Measurements from ENCODE around the gene GYS1.

The GYS1 gene

DNA sequence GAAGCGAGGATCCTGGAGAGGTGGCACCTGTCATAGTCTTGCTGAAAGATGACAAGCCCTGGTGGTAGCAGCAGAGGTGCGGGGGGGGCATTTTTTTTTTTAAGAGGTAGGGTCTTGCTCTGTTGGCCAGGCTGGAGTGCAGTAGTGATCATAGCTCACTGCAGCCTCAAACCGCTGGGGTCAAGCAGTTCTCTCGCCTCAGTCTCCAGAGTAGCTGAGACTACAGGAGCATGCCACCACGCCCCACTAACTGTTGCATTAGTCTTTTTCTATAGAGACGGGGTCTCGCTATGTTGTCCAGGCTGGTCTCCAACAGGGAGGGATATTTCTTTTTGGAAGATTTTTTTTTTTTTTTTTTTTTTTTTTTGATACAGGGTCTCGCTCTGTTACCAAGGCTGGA lies 35.1 kb downstream of the GYS1 start:
- H3K27me3 ChIP-seq (ENCODE audit: control insufficient read depth, insufficient read depth, low read length), result no peaks in the 10 kb centered on the region
- no peaks in the 10 kb centered on the region for H3K9me3 ChIP-seq (ENCODE audit: control insufficient read depth, low read depth, low read length)
- H3K9ac ChIP-seq (ENCODE audit: low read length), result no peak overlapping the region
- H3K36me3 ChIP-seq (ENCODE audit: control insufficient read depth, low read depth, low read length), result peaks cover 6% of the 10 kb centered on the region
- H3K4me3 ChIP-seq (ENCODE audit: low read length), result no peak overlapping the region
- no peaks in the 10 kb centered on the region for H3K4me1 ChIP-seq (ENCODE audit: control insufficient read depth, low read depth, low read length)
- H3K27ac ChIP-seq (ENCODE audit: low read length), result no peak overlapping the region

DNA sequence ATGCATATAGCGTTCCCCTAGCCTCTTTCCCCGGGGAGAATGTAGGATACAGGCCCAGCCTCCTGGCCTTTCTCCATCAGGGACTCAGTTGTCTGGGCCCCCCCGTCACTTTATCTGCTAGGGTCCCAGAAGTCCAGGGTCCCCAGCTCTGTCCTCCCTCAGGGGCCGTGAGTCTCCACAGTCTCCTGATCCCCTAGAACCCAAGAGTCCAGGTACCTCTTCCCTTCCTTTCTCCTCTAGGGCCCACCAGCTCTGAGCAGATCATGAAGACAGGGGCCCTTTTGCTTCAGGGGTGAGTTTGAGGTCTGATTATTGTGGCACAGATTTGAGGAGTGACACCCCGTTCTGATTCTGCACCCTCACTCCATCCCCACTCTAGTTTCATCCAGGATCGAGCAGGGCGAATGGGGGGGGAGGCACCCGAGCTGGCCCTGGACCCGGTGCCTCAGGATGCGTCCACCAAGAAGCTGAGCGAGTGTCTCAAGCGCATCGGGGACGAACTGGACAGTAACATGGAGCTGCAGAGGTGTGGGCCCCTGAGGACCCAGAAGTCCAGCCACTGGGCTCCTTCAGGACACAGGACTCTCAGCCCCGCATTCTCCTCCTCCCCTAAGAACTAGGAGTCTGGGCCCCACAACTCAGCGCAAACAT lies 37.7 kb downstream of the GYS1 start:
- Histone ChIP-seq H3K27ac (ENCODE audit: low read length) (no peak overlapping the region), H3K4me1 (ENCODE audit: control insufficient read depth, low read depth, low read length) (no peaks in the 10 kb centered on the region), H3K4me3 (ENCODE audit: low read length) (peak overlapping the region; percentile 78), H3K9me3 (ENCODE audit: control insufficient read depth, low read depth, low read length) (no peaks in the 10 kb centered on the region), H3K27me3 (ENCODE audit: control insufficient read depth, insufficient read depth, low read length) (no peaks in the 10 kb centered on the region), H3K36me3 (ENCODE audit: control insufficient read depth, low read depth, low read length) (peaks cover 6% of the 10 kb centered on the region), H3K9ac (ENCODE audit: low read length) (peak overlapping the region; percentile 78)

DNA sequence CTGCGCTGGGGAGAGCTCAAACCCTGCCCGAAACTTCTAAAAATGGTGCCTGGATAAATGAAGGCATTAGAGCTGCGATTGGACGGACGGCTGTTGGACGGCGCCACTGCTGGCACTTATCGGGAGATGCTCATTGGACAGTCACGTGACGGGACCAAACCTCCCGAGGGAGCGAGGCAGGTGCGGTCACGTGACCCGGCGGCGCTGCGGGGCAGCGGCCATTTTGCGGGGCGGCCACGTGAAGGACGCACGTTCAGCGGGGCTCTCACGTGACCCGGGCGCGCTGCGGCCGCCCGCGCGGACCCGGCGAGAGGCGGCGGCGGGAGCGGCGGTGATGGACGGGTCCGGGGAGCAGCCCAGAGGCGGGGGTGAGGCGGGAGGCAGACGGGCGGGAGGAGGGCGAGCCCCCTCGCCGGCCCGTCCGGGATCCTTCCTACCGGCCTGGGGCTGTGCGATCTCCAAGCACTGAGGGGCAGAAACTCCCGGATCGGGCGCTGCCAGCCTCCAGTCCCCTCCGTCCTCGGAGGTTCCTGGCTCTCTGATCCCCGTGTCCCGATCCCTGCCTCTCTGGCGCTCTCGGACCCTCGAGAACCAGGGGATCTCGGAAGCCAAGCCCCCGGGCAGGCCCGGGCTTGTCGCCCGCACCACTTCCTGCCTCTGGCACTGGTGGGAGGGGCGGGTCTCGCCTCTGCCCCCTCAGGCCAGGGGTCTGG lies 38.4 kb downstream of the GYS1 start, which contains the start of gene BAX:
Gene BAX (plus strand): TSS at position 281 of the 713 bp plus-strand sequence. CDS start 54 bp downstream, at position 335.
- H3K27me3 ChIP-seq (ENCODE audit: control insufficient read depth, insufficient read depth, low read length), result no peaks in the 10 kb centered on the region
- H3K9me3 ChIP-seq (ENCODE audit: control insufficient read depth, low read depth, low read length), result no peaks in the 10 kb centered on the region
- H3K27ac ChIP-seq (ENCODE audit: low read length), result no peak within 1 kb of the TSS
- H3K36me3 ChIP-seq (ENCODE audit: control insufficient read depth, low read depth, low read length), result peaks cover 6% of the 10 kb centered on the region
- peak within 1 kb of the TSS; percentile 78 for H3K9ac ChIP-seq (ENCODE audit: low read length)
- no peaks in the 10 kb centered on the region for H3K4me1 ChIP-seq (ENCODE audit: control insufficient read depth, low read depth, low read length)
- H3K4me3 ChIP-seq (ENCODE audit: low read length), result peak within 1 kb of the TSS; percentile 79

DNA sequence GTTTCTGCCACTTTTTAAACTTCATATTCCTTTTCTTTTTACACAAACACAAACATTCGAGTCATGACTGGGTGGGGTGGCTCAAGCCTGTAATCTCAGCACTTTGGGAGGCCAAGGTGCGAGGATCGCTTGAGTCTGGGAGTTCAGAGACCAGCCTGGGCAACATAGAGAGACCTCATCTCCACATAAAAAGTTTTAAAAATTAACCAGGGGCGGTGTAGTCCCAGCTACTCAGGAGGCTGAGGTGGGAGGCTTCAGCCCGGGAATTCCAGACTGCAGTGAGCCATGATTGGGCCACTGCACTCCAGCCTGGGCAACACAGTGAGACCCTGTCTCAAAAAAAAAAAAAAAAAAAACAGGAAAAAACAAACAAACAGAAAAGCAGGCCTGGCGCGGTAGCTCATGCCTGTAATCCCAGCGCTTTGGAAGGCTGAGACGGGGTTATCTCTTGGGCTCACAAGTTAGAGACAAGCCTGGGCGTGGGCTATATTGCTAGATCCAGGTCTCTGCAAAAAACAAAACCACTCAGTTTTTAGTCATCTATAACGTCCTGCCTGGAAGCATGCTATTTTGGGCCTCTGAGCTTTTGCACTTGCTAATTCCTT lies 39.0 kb downstream of the GYS1 start:
- no peaks in the 10 kb centered on the region for H3K9me3 ChIP-seq (ENCODE audit: control insufficient read depth, low read depth, low read length)
- no peaks in the 10 kb centered on the region for H3K27me3 ChIP-seq (ENCODE audit: control insufficient read depth, insufficient read depth, low read length)
- H3K27ac ChIP-seq (ENCODE audit: low read length), result no peak overlapping the region
- H3K4me1 ChIP-seq (ENCODE audit: control insufficient read depth, low read depth, low read length), result no peaks in the 10 kb centered on the region
- H3K9ac ChIP-seq (ENCODE audit: low read length), result peak overlapping the region; percentile 62
- peak overlapping the region; percentile 79 for H3K4me3 ChIP-seq (ENCODE audit: low read length)
- peaks cover 6% of the 10 kb centered on the region for H3K36me3 ChIP-seq (ENCODE audit: control insufficient read depth, low read depth, low read length)

DNA sequence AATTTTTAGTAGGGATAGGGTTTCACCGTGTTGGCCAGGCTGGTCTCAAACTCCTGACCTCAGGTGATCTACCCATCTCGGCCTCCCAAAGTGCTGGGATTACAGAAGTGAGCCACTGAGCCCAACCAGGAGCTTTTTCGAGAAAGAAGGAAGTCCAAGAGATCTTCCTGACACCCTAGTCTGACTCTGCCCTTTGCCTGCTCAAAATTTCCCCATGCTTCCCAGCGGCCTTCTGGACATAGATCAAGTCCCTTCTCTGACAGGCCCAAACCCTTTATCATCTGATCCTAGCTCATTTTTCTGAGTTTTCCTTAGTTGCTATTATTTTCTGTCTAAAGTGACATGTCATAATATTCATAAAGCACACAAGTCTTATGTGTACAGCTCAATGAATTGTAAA lies 40.0 kb downstream of the GYS1 start:
- no peak overlapping the region for H3K27ac ChIP-seq (ENCODE audit: low read length)
- no peaks in the 10 kb centered on the region for H3K27me3 ChIP-seq (ENCODE audit: control insufficient read depth, insufficient read depth, low read length)
- peaks cover 6% of the 10 kb centered on the region for H3K36me3 ChIP-seq (ENCODE audit: control insufficient read depth, low read depth, low read length)
- no peaks in the 10 kb centered on the region for H3K4me1 ChIP-seq (ENCODE audit: control insufficient read depth, low read depth, low read length)
- H3K9ac ChIP-seq (ENCODE audit: low read length), result no peak overlapping the region
- no peak overlapping the region for H3K4me3 ChIP-seq (ENCODE audit: low read length)
- H3K9me3 ChIP-seq (ENCODE audit: control insufficient read depth, low read depth, low read length), result no peaks in the 10 kb centered on the region

DNA sequence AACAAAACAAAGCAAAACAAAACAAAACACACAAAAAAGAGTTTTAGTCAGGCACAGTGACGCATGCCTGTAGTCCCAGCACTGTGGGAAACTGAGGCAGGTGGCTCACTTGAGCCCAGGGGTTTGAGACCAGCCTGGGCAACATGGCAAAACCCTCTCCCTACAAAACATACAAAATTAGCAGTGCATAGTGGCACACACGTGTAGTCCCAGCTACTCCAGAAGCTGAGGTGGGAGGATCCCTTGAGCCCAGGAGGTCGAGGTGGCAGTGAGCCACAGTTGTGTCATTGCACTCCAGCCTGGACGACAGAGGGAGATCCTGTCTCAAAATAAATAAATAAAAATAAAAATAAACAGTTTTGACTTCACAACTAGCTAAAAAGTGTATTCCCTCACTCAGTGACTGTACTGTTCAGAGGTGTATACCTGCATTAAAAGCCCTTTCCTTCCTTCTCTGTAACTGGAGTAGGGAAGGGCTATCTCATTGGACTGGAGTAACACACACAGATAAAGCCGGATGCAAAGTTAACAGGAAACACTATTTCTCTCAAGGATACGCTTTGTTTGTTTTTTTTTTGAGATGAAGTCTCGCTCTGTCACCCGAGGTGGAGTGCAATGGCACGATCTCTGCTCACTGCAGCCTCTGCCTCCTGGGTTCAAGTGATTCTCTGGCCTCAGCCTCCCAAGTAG lies 42.1 kb downstream of the GYS1 start:
- no peaks in the 10 kb centered on the region for H3K4me1 ChIP-seq (ENCODE audit: control insufficient read depth, low read depth, low read length)
- H3K27ac ChIP-seq (ENCODE audit: low read length), result no peak overlapping the region
- H3K27me3 ChIP-seq (ENCODE audit: control insufficient read depth, insufficient read depth, low read length), result no peaks in the 10 kb centered on the region
- no peak overlapping the region for H3K4me3 ChIP-seq (ENCODE audit: low read length)
- no peak overlapping the region for H3K9ac ChIP-seq (ENCODE audit: low read length)
- peaks cover under 1% of the 10 kb centered on the region for H3K36me3 ChIP-seq (ENCODE audit: control insufficient read depth, low read depth, low read length)
- H3K9me3 ChIP-seq (ENCODE audit: control insufficient read depth, low read depth, low read length), result no peaks in the 10 kb centered on the region

DNA sequence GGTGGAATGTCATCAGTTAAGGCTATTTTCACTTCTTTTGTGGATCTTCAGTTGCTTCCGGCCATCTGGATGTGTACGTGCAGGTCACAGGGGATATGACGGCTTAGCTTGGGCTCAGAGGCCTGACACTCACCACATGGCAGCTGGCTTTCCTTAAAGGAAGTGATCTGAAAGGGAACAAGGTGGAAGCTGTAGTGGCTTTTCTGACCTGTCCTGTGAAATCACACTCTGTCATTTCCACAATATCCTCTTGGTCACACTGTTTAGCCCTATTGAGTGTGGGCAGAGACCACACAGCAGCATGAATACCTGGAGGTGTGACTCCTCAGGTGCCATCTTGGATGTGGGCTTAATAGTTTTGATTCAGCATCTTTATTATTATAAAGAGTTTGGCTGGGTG lies 43.0 kb downstream of the GYS1 start:
- Histone ChIP-seq H3K36me3 (ENCODE audit: control insufficient read depth, low read depth, low read length) (no peaks in the 10 kb centered on the region), H3K4me3 (ENCODE audit: low read length) (no peak overlapping the region), H3K4me1 (ENCODE audit: control insufficient read depth, low read depth, low read length) (no peaks in the 10 kb centered on the region), H3K9me3 (ENCODE audit: control insufficient read depth, low read depth, low read length) (no peaks in the 10 kb centered on the region), H3K9ac (ENCODE audit: low read length) (no peak overlapping the region), H3K27me3 (ENCODE audit: control insufficient read depth, insufficient read depth, low read length) (no peaks in the 10 kb centered on the region), H3K27ac (ENCODE audit: low read length) (no peak overlapping the region)

DNA sequence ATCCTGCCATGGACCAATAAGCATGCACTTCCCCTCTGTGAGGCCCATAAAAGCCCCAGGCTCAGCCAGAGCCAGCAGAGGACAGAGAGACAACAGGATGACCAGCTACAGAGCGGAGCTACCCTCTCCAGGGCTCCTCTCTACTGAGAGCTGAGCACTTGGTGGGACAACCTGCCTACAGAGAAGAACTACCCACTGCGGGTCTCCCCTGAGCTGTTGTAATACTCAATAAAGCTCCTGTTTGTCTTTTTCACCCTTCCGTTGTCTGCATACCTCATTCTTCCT lies 45.9 kb downstream of the GYS1 start:
- no peak overlapping the region for H3K27ac ChIP-seq (ENCODE audit: low read length)

DNA sequence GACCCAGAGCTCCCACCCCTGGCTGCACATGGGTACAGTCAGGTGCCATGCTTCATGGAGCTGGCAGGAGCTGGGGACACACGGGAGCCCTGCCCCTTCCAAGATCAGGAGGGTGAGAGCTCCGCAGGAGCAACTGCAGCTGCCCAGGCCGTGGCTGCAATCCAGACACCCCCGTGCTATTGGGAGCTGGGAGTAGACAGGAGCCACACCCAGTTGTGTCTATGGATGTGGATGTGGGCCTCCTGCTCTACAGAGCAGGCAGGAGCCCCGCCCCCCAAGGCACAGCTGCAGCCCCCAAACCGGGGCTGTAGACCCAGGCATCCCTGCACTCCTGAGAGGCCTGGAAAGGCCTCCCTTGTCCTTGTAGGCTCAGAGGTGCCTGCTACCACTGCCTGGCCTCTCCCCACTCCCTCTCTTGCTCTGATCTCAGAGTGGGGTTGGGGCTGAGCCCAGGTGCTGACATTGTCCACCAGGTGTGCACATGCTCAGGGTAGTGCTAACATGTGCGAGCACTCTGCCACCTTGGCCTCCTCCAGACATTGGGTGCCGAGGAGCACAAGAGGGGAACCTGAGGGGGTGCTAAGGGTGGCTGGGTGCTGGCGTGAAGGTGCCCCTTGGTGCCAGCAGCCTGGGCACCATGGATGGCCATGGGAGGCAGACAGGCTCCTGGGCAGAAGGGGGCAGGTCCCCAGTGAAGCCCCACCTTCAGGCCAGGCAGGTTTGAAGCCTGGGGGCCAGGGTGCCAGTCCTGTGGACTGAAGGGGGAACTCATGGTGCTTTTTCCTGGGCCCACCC lies 46.4 kb downstream of the GYS1 start:
- Histone ChIP-seq H3K4me3 (ENCODE audit: low read length) (no peak overlapping the region), H3K4me1 (ENCODE audit: control insufficient read depth, low read depth, low read length) (no peaks in the 10 kb centered on the region), H3K36me3 (ENCODE audit: control insufficient read depth, low read depth, low read length) (no peaks in the 10 kb centered on the region), H3K9ac (ENCODE audit: low read length) (no peak overlapping the region), H3K9me3 (ENCODE audit: control insufficient read depth, low read depth, low read length) (no peaks in the 10 kb centered on the region), H3K27me3 (ENCODE audit: control insufficient read depth, insufficient read depth, low read length) (no peaks in the 10 kb centered on the region), H3K27ac (ENCODE audit: low read length) (no peak overlapping the region)

More for the DNA sequence above, 45.9 kb downstream of the GYS1 start:
- Histone ChIP-seq H3K9ac (ENCODE audit: low read length) (no peak overlapping the region), H3K36me3 (ENCODE audit: control insufficient read depth, low read depth, low read length) (no peaks in the 10 kb centered on the region), H3K27me3 (ENCODE audit: control insufficient read depth, insufficient read depth, low read length) (no peaks in the 10 kb centered on the region), H3K4me1 (ENCODE audit: control insufficient read depth, low read depth, low read length) (no peaks in the 10 kb centered on the region), H3K9me3 (ENCODE audit: control insufficient read depth, low read depth, low read length) (no peaks in the 10 kb centered on the region), H3K4me3 (ENCODE audit: low read length) (no peak overlapping the region)

DNA sequence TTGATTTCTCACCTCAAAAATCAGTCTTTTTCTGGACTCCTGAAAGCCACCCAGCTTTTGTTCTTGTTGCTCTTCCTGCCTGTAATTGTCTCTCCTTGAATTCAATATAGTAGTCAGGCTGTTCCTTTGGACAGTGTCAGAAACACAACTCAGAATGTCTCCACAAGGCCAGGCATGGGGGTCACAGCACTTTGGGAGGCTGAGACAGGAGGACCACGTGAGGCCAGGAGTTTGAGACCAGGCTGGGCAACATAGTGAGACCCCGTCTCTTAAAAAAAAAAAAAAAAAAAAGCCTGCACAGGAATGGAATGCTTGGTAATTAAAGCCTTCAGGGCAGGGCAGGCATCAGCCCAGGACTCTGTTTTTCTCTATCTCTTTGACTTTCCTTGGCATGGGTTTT lies 47.3 kb downstream of the GYS1 start:
- H3K27me3 ChIP-seq (ENCODE audit: control insufficient read depth, insufficient read depth, low read length), result no peaks in the 10 kb centered on the region
- H3K4me1 ChIP-seq (ENCODE audit: control insufficient read depth, low read depth, low read length), result no peaks in the 10 kb centered on the region
- no peaks in the 10 kb centered on the region for H3K9me3 ChIP-seq (ENCODE audit: control insufficient read depth, low read depth, low read length)
- no peaks in the 10 kb centered on the region for H3K36me3 ChIP-seq (ENCODE audit: control insufficient read depth, low read depth, low read length)
- H3K27ac ChIP-seq (ENCODE audit: low read length), result no peak overlapping the region
- no peak overlapping the region for H3K4me3 ChIP-seq (ENCODE audit: low read length)
- no peak overlapping the region for H3K9ac ChIP-seq (ENCODE audit: low read length)

DNA sequence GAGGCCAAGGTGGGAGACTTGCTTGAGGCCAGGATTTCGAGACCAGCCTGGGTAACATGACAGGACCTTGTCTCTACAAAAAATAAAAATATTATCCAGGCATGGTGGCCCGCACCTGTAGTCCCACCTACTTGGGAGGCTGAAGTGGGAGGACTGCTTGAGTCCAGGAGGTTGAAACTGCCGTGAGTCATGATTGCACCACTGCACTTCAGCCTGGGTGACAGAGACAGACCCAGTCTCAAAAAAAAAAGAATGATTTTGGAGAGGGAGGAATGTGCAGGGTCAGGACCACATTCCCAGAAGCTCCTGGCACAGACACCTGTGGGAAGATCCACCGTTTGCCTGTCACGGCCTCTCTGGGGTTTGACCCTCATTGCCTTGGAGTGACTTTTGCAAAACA lies 47.7 kb downstream of the GYS1 start:
- no peaks in the 10 kb centered on the region for H3K27me3 ChIP-seq (ENCODE audit: control insufficient read depth, insufficient read depth, low read length)
- H3K36me3 ChIP-seq (ENCODE audit: control insufficient read depth, low read depth, low read length), result no peaks in the 10 kb centered on the region

More for the DNA sequence above, 47.7 kb downstream of the GYS1 start:
- H3K9me3 ChIP-seq (ENCODE audit: control insufficient read depth, low read depth, low read length), result no peaks in the 10 kb centered on the region
- H3K4me3 ChIP-seq (ENCODE audit: low read length), result no peak overlapping the region
- no peak overlapping the region for H3K27ac ChIP-seq (ENCODE audit: low read length)
- H3K4me1 ChIP-seq (ENCODE audit: control insufficient read depth, low read depth, low read length), result no peaks in the 10 kb centered on the region
- H3K9ac ChIP-seq (ENCODE audit: low read length), result no peak overlapping the region

Data from iPS-18a (cell line).